ENCODE results near the gene B4GALT7.
A peak's percentile ranks its signal among the peaks of the same experiment; 100 is the strongest.

The B4GALT7 gene

GRCh38 chr5:177594071-177594470 lies 5.9 kb upstream of the B4GALT7 start:
- no peak for DNase-seq

GRCh38 chr5:177595026-177595585 lies 4.8 kb upstream of the B4GALT7 start:
- DNase-seq, result no peak

- DNase-seq, result no peak
Measured at GRCh38 chr5:177595991-177596774, 3.7 kb upstream of the B4GALT7 start.

- DNase-seq, result no peak
Measured at GRCh38 chr5:177596775-177597238, 3.1 kb upstream of the B4GALT7 start.

GRCh38 chr5:177598477-177598876 lies 1.5 kb upstream of the B4GALT7 start:
- no peak for DNase-seq

GRCh38 chr5:177600508-177601018 lies 631 bp downstream of the B4GALT7 start:
- peak in 1 of 2 donors; percentile 28 for DNase-seq

- DNase-seq, result no peak
Measured at GRCh38 chr5:177601126-177601525, 1.2 kb downstream of the B4GALT7 start.

- no peak for DNase-seq
Measured at GRCh38 chr5:177601577-177602457, 1.9 kb downstream of the B4GALT7 start.

- no peak for DNase-seq
Measured at GRCh38 chr5:177602458-177602830, 2.5 kb downstream of the B4GALT7 start.

- no peak for DNase-seq
Measured at GRCh38 chr5:177603631-177604030, 3.7 kb downstream of the B4GALT7 start.

GRCh38 chr5:177604116-177604521 lies 4.2 kb downstream of the B4GALT7 start:
- DNase-seq, result no peak

- DNase-seq, result no peak
Measured at GRCh38 chr5:177604656-177605055, 4.7 kb downstream of the B4GALT7 start.

- DNase-seq, result no peak
Measured at GRCh38 chr5:177605078-177605477, 5.1 kb downstream of the B4GALT7 start.

GRCh38 chr5:177605667-177606066 lies 5.7 kb downstream of the B4GALT7 start:
- no peak for DNase-seq

- DNase-seq, result no peak
Measured at GRCh38 chr5:177606071-177607051, 6.4 kb downstream of the B4GALT7 start.

GRCh38 chr5:177607115-177607451 lies 7.2 kb downstream of the B4GALT7 start:
- DNase-seq, result no peak

GRCh38 chr5:177607452-177608192 lies 7.7 kb downstream of the B4GALT7 start:
- DNase-seq, result peak; percentile 63 to 65

GRCh38 chr5:177608243-177609075 lies 8.5 kb downstream of the B4GALT7 start:
- DNase-seq, result no peak

- DNase-seq, result no peak
Measured at GRCh38 chr5:177609076-177610059, 9.4 kb downstream of the B4GALT7 start.

Measured in CD4-positive, alpha-beta T cell treated with Interleukin-4 for 1 hour (primary cell).